Panc1 (cell line): Measurements from ENCODE around the gene LRP4.
"Not testable (repeated sequence)": the region's sequence is repeated elsewhere in the genome, so short reads cannot be mapped to it uniquely, and the experiment has no call there.

ENCODE experiments used
- CTCF ChIP-seq: fragments of 450-650 bp; IDR thresholded peaks from 2 replicates; pipeline ENCODE4 v1.5.1; 2017; ENCODE audit warnings: mild to moderate bottlenecking
- POLR2AphosphoS5 ChIP-seq: IDR thresholded peaks from 2 replicates; pipeline ENCODE4 v1.6.1; 2012; ENCODE audit warnings: mild to moderate bottlenecking, low read depth, low read length, moderate library complexity
- SIN3A ChIP-seq: IDR thresholded peaks from 2 replicates; pipeline ENCODE4 v1.6.1; 2012; ENCODE audit warnings: low read depth, mild to moderate bottlenecking, low read length, moderate library complexity, borderline replicate concordance; ENCODE audit not compliant: insufficient read depth
- TCF7L2 ChIP-seq: IDR thresholded peaks from 2 replicates; pipeline ENCODE4 v1.6.1; 2011; ENCODE audit warnings: mild to moderate bottlenecking, low read depth, low read length, inconsistent platforms
- TF ChIP-seq, protein P1 (sequence below), 2 experiments: IDR thresholded peaks; 2 replicates each; pipeline ENCODE4 v1.6.1; 2011 to 2012; ENCODE audit warnings: low read depth in 2 of 2, control low read depth in 1 of 2, low read length in 1 of 2, mild to moderate bottlenecking in 1 of 2, moderate library complexity in 1 of 2; ENCODE audit not compliant: insufficient read depth in 1 of 2

DNA sequence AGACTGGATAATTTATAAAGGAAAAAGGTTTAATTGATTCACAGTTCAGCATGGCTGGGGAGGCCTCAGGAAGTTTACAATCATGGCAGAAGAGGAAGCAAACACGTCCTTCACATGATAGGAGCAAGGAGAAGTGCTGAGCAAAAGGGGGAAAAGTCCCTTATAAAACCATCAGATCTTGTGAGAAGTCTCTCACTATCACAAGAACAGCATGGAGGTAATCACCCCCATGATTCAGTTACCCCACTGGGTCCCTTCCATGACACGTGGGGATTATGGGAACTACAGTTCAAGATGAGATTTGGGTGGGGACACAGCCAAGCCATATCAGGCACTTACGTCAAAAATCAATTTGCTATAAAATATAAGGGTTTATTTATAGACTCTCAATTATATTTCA is 43.5 kb upstream of the LRP4 start:
- TF ChIP-seq, protein P1, sequence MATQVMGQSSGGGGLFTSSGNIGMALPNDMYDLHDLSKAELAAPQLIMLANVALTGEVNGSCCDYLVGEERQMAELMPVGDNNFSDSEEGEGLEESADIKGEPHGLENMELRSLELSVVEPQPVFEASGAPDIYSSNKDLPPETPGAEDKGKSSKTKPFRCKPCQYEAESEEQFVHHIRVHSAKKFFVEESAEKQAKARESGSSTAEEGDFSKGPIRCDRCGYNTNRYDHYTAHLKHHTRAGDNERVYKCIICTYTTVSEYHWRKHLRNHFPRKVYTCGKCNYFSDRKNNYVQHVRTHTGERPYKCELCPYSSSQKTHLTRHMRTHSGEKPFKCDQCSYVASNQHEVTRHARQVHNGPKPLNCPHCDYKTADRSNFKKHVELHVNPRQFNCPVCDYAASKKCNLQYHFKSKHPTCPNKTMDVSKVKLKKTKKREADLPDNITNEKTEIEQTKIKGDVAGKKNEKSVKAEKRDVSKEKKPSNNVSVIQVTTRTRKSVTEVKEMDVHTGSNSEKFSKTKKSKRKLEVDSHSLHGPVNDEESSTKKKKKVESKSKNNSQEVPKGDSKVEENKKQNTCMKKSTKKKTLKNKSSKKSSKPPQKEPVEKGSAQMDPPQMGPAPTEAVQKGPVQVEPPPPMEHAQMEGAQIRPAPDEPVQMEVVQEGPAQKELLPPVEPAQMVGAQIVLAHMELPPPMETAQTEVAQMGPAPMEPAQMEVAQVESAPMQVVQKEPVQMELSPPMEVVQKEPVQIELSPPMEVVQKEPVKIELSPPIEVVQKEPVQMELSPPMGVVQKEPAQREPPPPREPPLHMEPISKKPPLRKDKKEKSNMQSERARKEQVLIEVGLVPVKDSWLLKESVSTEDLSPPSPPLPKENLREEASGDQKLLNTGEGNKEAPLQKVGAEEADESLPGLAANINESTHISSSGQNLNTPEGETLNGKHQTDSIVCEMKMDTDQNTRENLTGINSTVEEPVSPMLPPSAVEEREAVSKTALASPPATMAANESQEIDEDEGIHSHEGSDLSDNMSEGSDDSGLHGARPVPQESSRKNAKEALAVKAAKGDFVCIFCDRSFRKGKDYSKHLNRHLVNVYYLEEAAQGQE (IDR thresholded peaks at IDR 0.05; ENCODE audit: insufficient read depth in 1 of 2, low read depth in 2 of 2, low read length in 1 of 2): not testable (repeated sequence)
- TF ChIP-seq CTCF, POLR2AphosphoS5, SIN3A, TCF7L2: not testable (repeated sequence)
